GM18867 (cell line): ENCODE measurements around the gene PCSK5.

Source experiments
- ATAC-seq: cut with Tn5 transposase; IDR thresholded peaks from one replicate; pipeline ENCODE4 v1.9.1; 2021; ENCODE audit warnings: mild to moderate bottlenecking, moderate library complexity; ENCODE audit not compliant: unreplicated experiment

Gene PCSK5

GRCh38 chr9:76221423-76221822, 330.9 kb downstream of the PCSK5 start:
- ATAC-seq: no peak

GRCh38 chr9:76223749-76224340, 333.4 kb downstream of the PCSK5 start:
- no peak for ATAC-seq

GRCh38 chr9:76227156-76227555, 336.7 kb downstream of the PCSK5 start:
- no peak for ATAC-seq

GRCh38 chr9:76231001-76231400, 340.5 kb downstream of the PCSK5 start:
- ATAC-seq: no peak

GRCh38 chr9:76232861-76233489, 342.5 kb downstream of the PCSK5 start:
- no peak for ATAC-seq

GRCh38 chr9:76240578-76240977, 350.1 kb downstream of the PCSK5 start:
- no peak for ATAC-seq

- no peak for ATAC-seq
These were observed 355.0 kb downstream of the PCSK5 start for GRCh38 chr9:76245518-76245917.

- ATAC-seq: no peak
These were observed 356.2 kb downstream of the PCSK5 start for GRCh38 chr9:76246680-76247079.

GRCh38 chr9:76247426-76247825, 357.0 kb downstream of the PCSK5 start:
- ATAC-seq: no peak

GRCh38 chr9:76249309-76249708, 358.8 kb downstream of the PCSK5 start:
- no peak for ATAC-seq

- no peak for ATAC-seq
These were observed 365.4 kb downstream of the PCSK5 start for GRCh38 chr9:76255781-76256455.

GRCh38 chr9:76257311-76257710, 366.8 kb downstream of the PCSK5 start:
- no peak for ATAC-seq

GRCh38 chr9:76266649-76267283, 376.3 kb downstream of the PCSK5 start:
- ATAC-seq: no peak

GRCh38 chr9:76267284-76267652, 376.8 kb downstream of the PCSK5 start:
- ATAC-seq: no peak

GRCh38 chr9:76269789-76270188, 379.3 kb downstream of the PCSK5 start:
- no peak for ATAC-seq

- no peak for ATAC-seq
These were observed 381.3 kb downstream of the PCSK5 start for GRCh38 chr9:76271755-76272154.

GRCh38 chr9:76289042-76289441, 398.6 kb downstream of the PCSK5 start:
- no peak for ATAC-seq

- no peak for ATAC-seq
These were observed 399.2 kb downstream of the PCSK5 start for GRCh38 chr9:76289703-76290102.

- ATAC-seq: no peak
These were observed 400.1 kb downstream of the PCSK5 start for GRCh38 chr9:76290555-76290954.

GRCh38 chr9:76292246-76292645, 401.8 kb downstream of the PCSK5 start:
- no peak for ATAC-seq

GRCh38 chr9:76292658-76293057, 402.2 kb downstream of the PCSK5 start:
- ATAC-seq: no peak

GRCh38 chr9:76294301-76294700, 403.8 kb downstream of the PCSK5 start:
- no peak for ATAC-seq
